Ovary (tissue), 3 donors: Measurements from ENCODE around the gene ATL1.

Source experiments
- POLR2A ChIP-seq: fragments of 450-650 bp; IDR thresholded peaks from one replicate; pipeline ENCODE4 v1.6.1; 2017; ENCODE audit warnings: antibody characterized with exemption, mild to moderate bottlenecking, moderate library complexity
- TF ChIP-seq, protein P1 (sequence below), 3 donors: fragments of 450-650 bp in 2 of 3; fragments of 200-600 bp in 1 of 3; IDR thresholded peaks; one replicate each; pipeline versions ENCODE4 v1.5.1 to v1.8.0; 2016 to 2022; ENCODE audit warnings: antibody characterized with exemption in 3 of 3, mild to moderate bottlenecking in 1 of 3
- donor health status: DM: no; HTN: no; CAD: no.

DNA sequence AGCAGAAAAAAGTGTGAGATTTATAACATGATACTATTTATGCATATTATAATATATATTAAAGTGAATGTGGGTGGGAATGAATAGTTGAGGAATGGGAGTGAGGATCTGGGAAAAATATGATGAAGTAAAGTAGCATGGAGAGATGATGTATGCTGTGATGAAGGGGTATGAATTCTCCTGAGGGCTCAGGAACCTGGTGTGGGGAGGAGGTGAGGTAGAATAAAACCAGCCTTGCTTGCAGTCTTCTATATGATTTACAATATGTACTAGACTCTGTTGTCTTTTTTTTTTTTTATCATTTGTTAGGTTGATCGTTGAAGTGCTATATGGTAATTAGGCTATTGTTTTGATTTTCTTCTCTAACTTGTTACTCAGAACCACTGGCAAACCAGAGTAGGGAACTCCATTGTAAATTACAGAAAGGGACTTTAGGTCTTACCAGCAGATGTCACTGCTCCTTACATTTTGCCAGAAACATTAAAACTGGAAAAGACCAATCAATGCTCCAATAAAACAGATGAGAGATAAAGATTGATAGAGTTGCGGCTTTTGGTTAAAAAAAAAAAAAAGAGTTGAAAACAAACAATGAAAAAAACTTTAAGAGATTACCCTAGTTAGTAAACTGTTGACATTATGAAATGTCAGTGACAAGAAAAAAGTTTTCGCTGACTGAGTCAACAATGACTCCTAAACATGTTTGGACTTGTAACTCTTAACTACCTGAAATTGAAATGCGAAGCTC is 39.9 kb downstream of the ATL1 start:
- TF ChIP-seq, protein P1, sequence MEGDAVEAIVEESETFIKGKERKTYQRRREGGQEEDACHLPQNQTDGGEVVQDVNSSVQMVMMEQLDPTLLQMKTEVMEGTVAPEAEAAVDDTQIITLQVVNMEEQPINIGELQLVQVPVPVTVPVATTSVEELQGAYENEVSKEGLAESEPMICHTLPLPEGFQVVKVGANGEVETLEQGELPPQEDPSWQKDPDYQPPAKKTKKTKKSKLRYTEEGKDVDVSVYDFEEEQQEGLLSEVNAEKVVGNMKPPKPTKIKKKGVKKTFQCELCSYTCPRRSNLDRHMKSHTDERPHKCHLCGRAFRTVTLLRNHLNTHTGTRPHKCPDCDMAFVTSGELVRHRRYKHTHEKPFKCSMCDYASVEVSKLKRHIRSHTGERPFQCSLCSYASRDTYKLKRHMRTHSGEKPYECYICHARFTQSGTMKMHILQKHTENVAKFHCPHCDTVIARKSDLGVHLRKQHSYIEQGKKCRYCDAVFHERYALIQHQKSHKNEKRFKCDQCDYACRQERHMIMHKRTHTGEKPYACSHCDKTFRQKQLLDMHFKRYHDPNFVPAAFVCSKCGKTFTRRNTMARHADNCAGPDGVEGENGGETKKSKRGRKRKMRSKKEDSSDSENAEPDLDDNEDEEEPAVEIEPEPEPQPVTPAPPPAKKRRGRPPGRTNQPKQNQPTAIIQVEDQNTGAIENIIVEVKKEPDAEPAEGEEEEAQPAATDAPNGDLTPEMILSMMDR (IDR thresholded peaks at IDR 0.05) = peak in 2 of 3 donors; percentile 36 to 47
- no peak for TF ChIP-seq POLR2A
